GM12878 (cell line): Measurements from ENCODE around the gene FBXO42. TPM values are rescaled to one million over a fixed set of nuclear protein-coding genes. Genes with fewer than 3 reads are reported as not detected.

Source experiments
- ATAC-seq: fragments of 200-7000 bp; cut with Tn5 transposase; 3 replicates; pipeline ENCODE4 v1.9.1; 2020; ENCODE audit warnings: mild to moderate bottlenecking, moderate library complexity
- BruUV-seq: library from RNA; stranded (reverse); fragments of 400-500 nt; replicated peaks from 2 replicates; lab custom pipeline; 2021; lab: Mats Ljungman, UMichigan
- CTCF ChIA-PET: fragments of 300-600 bp; sonication (Branson Sonifier 250); formaldehyde crosslinking; extraction: SDS; loops from one replicate; lab custom pipeline; 2021; ENCODE audit warnings: inconsistent platforms; lab: Yijun Ruan, JAX
- POLR2A ChIA-PET: fragments of 350-600 bp; formaldehyde crosslinking; extraction: SDS; loops from one replicate; lab custom pipeline; 2021; ENCODE audit warnings: inconsistent platforms; lab: Charles Lee
- RAD21 ChIA-PET: fragments of 300-600 bp; sonication (Branson Sonifier 250); formaldehyde crosslinking; loops from one replicate; lab custom pipeline; 2023; ENCODE audit warnings: antibody characterized with exemption; ENCODE audit not compliant: unreplicated experiment; lab: Charles Lee
- SMC1A ChIA-PET: fragments of 300-600 bp; sonication (Branson Sonifier 250); formaldehyde crosslinking; loops from one replicate; lab custom pipeline; 2023; ENCODE audit not compliant: unreplicated experiment, uncharacterized antibody; lab: Charles Lee
- DNase-seq: peaks from one replicate; pipeline ENCODE4 v3.0.0-alpha.2; 2011; ENCODE audit warnings: low read depth, low spot score
- FAIRE-seq: peaks from 3 replicates; lab custom pipeline; 2011; peaks lifted over from hg19 to GRCh38; lab: Jason Lieb, UNC
- H2AFZ ChIP-seq: 2 replicates; pipeline ENCODE4 v1.6.0; 2011; ENCODE audit warnings: low read depth, low read length, control low read depth; ENCODE audit not compliant: control insufficient read depth
- H3K27ac ChIP-seq: 2 replicates; pipeline ENCODE4 v1.5.1; 2011; ENCODE audit warnings: control low read depth; ENCODE audit not compliant: control insufficient read depth, insufficient read depth
- H3K27me3 ChIP-seq, 2 experiments: replicated peaks in 1 of 2; 2 replicates each; pipeline versions ENCODE4 v1.6.0 to v1.6.1; 2011; ENCODE audit warnings: low read length in 1 of 2; ENCODE audit not compliant: control insufficient read depth in 2 of 2, insufficient read depth in 2 of 2
- H3K36me3 ChIP-seq, 2 experiments: 2 replicates each; pipeline ENCODE4 v1.5.1; 2011; ENCODE audit warnings: low read length in 1 of 2; ENCODE audit not compliant: control insufficient read depth in 2 of 2, insufficient read depth in 2 of 2
- H3K4me1 ChIP-seq: 2 replicates; pipeline ENCODE4 v1.6.1; 2011; ENCODE audit warnings: mild to moderate bottlenecking, low read length, moderate library complexity, mixed read lengths; ENCODE audit not compliant: control insufficient read depth, insufficient read depth
- H3K4me2 ChIP-seq: 2 replicates; pipeline ENCODE4 v1.6.0; 2011; ENCODE audit warnings: control low read depth; ENCODE audit not compliant: control insufficient read depth, insufficient read depth
- H3K4me3 ChIP-seq: fragments of 200-600 bp; sonication (generic); 2 replicates; pipeline ENCODE4 v1.5.1; 2016
- H3K79me2 ChIP-seq: 2 replicates; pipeline ENCODE4 v1.6.0; 2011; ENCODE audit warnings: low read length; ENCODE audit not compliant: control insufficient read depth, insufficient read depth
- H3K9ac ChIP-seq: 2 replicates; pipeline ENCODE4 v1.8.0; 2011; ENCODE audit warnings: low read length, control low read depth, mixed read lengths; ENCODE audit not compliant: control insufficient read depth, insufficient read depth
- H3K9me3 ChIP-seq: replicated peaks from 3 replicates; pipeline ENCODE4 v1.5.1; 2011; ENCODE audit warnings: mild to moderate bottlenecking, low read length; ENCODE audit not compliant: control insufficient read depth, insufficient read depth
- H4K20me1 ChIP-seq: 2 replicates; pipeline ENCODE4 v1.6.0; 2011; ENCODE audit not compliant: control insufficient read depth, insufficient read depth
- BRCA1 ChIP-seq: IDR thresholded peaks from 2 replicates; pipeline ENCODE4 v1.6.1; 2011; ENCODE audit warnings: low read depth, low read length, improper control_type of control experiment
- NRF1 ChIP-seq: conservative IDR thresholded peaks from 2 replicates; pipeline ENCODE4 v1.6.1; 2011; ENCODE audit warnings: mild to moderate bottlenecking, low read depth, low read length, improper control_type of control experiment
- PML ChIP-seq: IDR thresholded peaks from 2 replicates; pipeline ENCODE4 v1.6.1; 2012; ENCODE audit warnings: low read length, inconsistent platforms
- RB1 ChIP-seq: fragments of 450-650 bp; formaldehyde crosslinking; IDR thresholded peaks from 2 replicates; pipeline ENCODE4 v1.6.1; 2017; ENCODE audit warnings: mild to moderate bottlenecking, borderline replicate concordance
- RUNX3 ChIP-seq: IDR thresholded peaks from 2 replicates; pipeline ENCODE4 v1.6.1; 2012; ENCODE audit warnings: low read length, inconsistent platforms
- SMARCA5 ChIP-seq: fragments of 450-650 bp; IDR thresholded peaks from 2 replicates; pipeline ENCODE4 v1.6.1; 2017; ENCODE audit warnings: mild to moderate bottlenecking
- TAF1 ChIP-seq: IDR thresholded peaks from 2 replicates; pipeline ENCODE4 v1.6.1; 2011; ENCODE audit warnings: mild to moderate bottlenecking, low read depth, low read length, borderline replicate concordance
- TCF12 ChIP-seq: IDR thresholded peaks from 2 replicates; pipeline ENCODE4 v1.6.1; 2011; ENCODE audit warnings: low read depth, mild to moderate bottlenecking, low read length
- ZNF274 ChIP-seq: IDR thresholded peaks from one replicate; pipeline ENCODE4 v1.8.0; 2011; ENCODE audit not compliant: insufficient read length, insufficient read depth
- WGBS: methylation state at CpG from one replicate; pipeline ENCODE4 v1.1.6; 2016; ENCODE audit warnings: low lambda C conversion rate; ENCODE audit not compliant: insufficient replicate concordance, insufficient coverage; ENCODE audit errors: missing lambda C conversion rate; 5-methylcytosine and 5-hydroxymethylcytosine counted together
- in situ Hi-C: fragments of 300-500 bp; cut with MboI; formaldehyde crosslinking; loops from 9 replicates; pipeline ENCODE4 v1.14.3; 2018; ENCODE audit warnings: mixed read lengths
- intact Hi-C: fragments of 100-400 bp; cut with micrococcal nuclease; formaldehyde crosslinking; loops from one replicate; pipeline ENCODE4 v1.14.2; 2022; ENCODE audit not compliant: unreplicated experiment
- polyA plus RNA-seq, 11 experiments: library from polyadenylated mRNA; depleted of rRNA in 4 of 11; unstranded in 6 of 11; stranded (reverse) in 5 of 11; fragments of >200 nt; fragmentation: Nextera tagmentation in 4 of 11; fragmentation: Illumina TruSeq in 1 of 11; extraction: Ambion mirVana in 4 of 11; extraction: Trizol in 1 of 11; gene quantifications; 1 replicate in 1 of 11; 2 replicates in 10 of 11; pipeline versions ENCODE4 v1.2.1 to v1.2.3, GENCODE V29; 2011 to 2016; ENCODE audit warnings: inconsistent platforms in 2 of 11, missing spikeins in 2 of 11, low read depth in 1 of 11
- total RNA-seq, 4 experiments: library from RNA; depleted of rRNA in 3 of 4; stranded (reverse); fragments of >200 nt in 3 of 4; fragmentation: Illumina TruSeq in 1 of 4; extraction: Trizol in 1 of 4; gene quantifications; 2 replicates each; pipeline versions ENCODE4 v1.2.1 to v1.2.3, GENCODE V29; 2013 to 2021
- TF ChIP-seq, protein P1 (sequence below): fragments of 450-650 bp; IDR thresholded peaks from 2 replicates; pipeline ENCODE4 v1.6.1; 2017; ENCODE audit warnings: mild to moderate bottlenecking, moderate library complexity

FBXO42 gene
- total and polyA plus RNA-seq, 10 of the 15 experiments (the other 5 are each of a cell fraction or from before 2014, with no cell fraction given) = 6.1 to 23.8 (median 15.2) TPM

DNA sequence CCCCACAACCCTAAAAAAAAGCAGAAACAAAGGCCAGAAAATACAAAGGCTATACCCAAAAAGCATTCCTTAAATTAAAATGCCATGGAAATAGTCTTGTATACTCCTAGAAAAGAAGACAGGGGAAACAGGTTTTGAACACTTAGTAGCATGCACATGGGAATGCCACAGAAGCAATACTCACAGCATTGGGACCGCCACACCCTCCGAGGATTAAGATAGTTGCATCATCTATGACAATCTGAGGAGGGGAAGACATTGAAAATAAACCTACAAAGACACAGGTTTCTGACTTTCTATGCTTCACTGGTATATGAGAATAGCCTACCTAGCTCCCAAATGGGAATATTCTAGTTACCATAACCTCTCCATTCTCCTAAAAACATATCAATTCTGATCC, 99.4 kb downstream of the FBXO42 start:
- intact Hi-C loops = no loop called here
- Histone ChIP-seq H3K36me3 (peaks cover 13 to 29% of the 10 kb centered on the region in 2 experiments; a peak in 3 of 4 replicates), H3K27me3 (no peaks in the 10 kb centered on the region), H3K4me3 (no peak overlapping the region), H3K9ac (no peak overlapping the region), H3K27ac (no peak overlapping the region), H4K20me1 (no peaks in the 10 kb centered on the region), H3K9me3 (no peaks in the 10 kb centered on the region), H3K4me2 (no peak overlapping the region), H3K4me1 (peaks cover 22% of the 10 kb centered on the region), H3K79me2 (no peaks in the 10 kb centered on the region), H2AFZ (no peak overlapping the region)
- no TSS peak for BruUV-seq
- ATAC-seq = no peak
- SMC1A ChIA-PET = no interaction called here
- DNase-seq = no peak
- CTCF ChIA-PET = interaction anchor here (0.7 to 0.9 kb wide), 2 partner anchors 9 to 24 kb away, joined by 3 read pairs; no protein-coding TSS in a partner anchor
- in situ Hi-C loops = no loop called here
- POLR2A ChIA-PET = interaction anchor here (1.2 kb wide), 1 partner anchor 12 kb away, joined by 3 read pairs; no protein-coding TSS in a partner anchor
- RAD21 ChIA-PET = no interaction called here
- TF ChIP-seq TAF1 (no peak), RUNX3 (no peak), SMARCA5 (no peak), TCF12 (no peak), NRF1 (no peak), BRCA1 (no peak), PML (no peak), RB1 (no peak)
- no peak for FAIRE-seq
- 100% methylated on average over 2 of the region's 2 CpGs for WGBS

DNA sequence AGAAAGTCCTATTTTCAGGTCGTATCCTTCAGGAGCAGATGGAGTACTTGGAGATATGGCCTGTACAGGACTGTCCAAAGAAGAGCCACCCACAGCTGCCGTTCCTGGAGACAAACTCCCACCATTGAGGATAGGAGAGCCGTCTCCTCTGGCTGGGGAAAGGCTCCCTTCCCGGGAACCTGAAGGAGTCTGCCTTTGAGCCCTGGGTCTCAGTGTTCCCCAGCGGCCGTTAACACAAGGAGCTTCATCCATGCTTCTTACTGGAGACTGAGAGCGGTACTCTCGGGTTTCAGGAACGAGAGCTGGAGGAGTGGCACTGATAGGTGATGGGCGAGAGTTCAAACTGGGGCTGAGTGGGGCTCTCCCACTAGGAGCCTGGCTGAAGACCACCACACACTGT, 100.9 kb downstream of the FBXO42 start:
- Histone ChIP-seq H3K9ac (no peak overlapping the region), H3K27ac (no peak overlapping the region), H4K20me1 (no peaks in the 10 kb centered on the region), H3K27me3 (no peaks in the 10 kb centered on the region), H3K79me2 (no peaks in the 10 kb centered on the region), H3K4me1 (peaks cover 22% of the 10 kb centered on the region), H3K4me3 (no peak overlapping the region), H3K36me3 (peaks cover 14 to 26% of the 10 kb centered on the region in 2 experiments; a peak in 3 of 4 replicates), H2AFZ (no peak overlapping the region), H3K4me2 (no peak overlapping the region), H3K9me3 (no peaks in the 10 kb centered on the region)
- in situ Hi-C loops (no loop called here), intact Hi-C loops (no loop called here)
- SMC1A ChIA-PET = interaction anchor here (0.8 kb wide), 1 partner anchor 14 kb away, joined by 3 read pairs; the partner anchor contains the start of gene CPLANE2
- no peak for FAIRE-seq
- POLR2A ChIA-PET = interaction anchor here (1.0 kb wide), 1 partner anchor 111 kb away, joined by 3 read pairs; no protein-coding TSS in a partner anchor
- no peak for ATAC-seq
- DNase-seq = no peak
- TF ChIP-seq ZNF274 = no peak
- TF ChIP-seq, protein P1, sequence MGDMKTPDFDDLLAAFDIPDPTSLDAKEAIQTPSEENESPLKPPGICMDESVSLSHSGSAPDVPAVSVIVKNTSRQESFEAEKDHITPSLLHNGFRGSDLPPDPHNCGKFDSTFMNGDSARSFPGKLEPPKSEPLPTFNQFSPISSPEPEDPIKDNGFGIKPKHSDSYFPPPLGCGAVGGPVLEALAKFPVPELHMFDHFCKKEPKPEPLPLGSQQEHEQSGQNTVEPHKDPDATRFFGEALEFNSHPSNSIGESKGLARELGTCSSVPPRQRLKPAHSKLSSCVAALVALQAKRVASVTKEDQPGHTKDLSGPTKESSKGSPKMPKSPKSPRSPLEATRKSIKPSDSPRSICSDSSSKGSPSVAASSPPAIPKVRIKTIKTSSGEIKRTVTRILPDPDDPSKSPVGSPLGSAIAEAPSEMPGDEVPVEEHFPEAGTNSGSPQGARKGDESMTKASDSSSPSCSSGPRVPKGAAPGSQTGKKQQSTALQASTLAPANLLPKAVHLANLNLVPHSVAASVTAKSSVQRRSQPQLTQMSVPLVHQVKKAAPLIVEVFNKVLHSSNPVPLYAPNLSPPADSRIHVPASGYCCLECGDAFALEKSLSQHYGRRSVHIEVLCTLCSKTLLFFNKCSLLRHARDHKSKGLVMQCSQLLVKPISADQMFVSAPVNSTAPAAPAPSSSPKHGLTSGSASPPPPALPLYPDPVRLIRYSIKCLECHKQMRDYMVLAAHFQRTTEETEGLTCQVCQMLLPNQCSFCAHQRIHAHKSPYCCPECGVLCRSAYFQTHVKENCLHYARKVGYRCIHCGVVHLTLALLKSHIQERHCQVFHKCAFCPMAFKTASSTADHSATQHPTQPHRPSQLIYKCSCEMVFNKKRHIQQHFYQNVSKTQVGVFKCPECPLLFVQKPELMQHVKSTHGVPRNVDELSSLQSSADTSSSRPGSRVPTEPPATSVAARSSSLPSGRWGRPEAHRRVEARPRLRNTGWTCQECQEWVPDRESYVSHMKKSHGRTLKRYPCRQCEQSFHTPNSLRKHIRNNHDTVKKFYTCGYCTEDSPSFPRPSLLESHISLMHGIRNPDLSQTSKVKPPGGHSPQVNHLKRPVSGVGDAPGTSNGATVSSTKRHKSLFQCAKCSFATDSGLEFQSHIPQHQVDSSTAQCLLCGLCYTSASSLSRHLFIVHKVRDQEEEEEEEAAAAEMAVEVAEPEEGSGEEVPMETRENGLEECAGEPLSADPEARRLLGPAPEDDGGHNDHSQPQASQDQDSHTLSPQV = no peak
- 97% methylated on average over 10 of the region's 10 CpGs for WGBS
- BruUV-seq = no TSS peak
- RAD21 ChIA-PET = no interaction called here
- CTCF ChIA-PET = no interaction called here
